Measurements from ENCODE around the gene BAHD1.
"Not testable (repeated sequence)": the region's sequence is repeated elsewhere in the genome, so short reads cannot be mapped to it uniquely, and the experiment has no call there.

The BAHD1 gene

GRCh38 chr15:40445421-40445922 lies 4.7 kb downstream of the BAHD1 start:
- no peak for DNase-seq

- DNase-seq: no peak
These were observed 5.4 kb downstream of the BAHD1 start for GRCh38 chr15:40446144-40446543.

GRCh38 chr15:40448354-40448753 lies 7.6 kb downstream of the BAHD1 start:
- no peak for DNase-seq

GRCh38 chr15:40449275-40449674 lies 8.5 kb downstream of the BAHD1 start:
- DNase-seq: peak; percentile 25

GRCh38 chr15:40450047-40450446 lies 9.3 kb downstream of the BAHD1 start:
- DNase-seq: no peak

- no peak for DNase-seq
These were observed 10.9 kb downstream of the BAHD1 start for GRCh38 chr15:40451527-40452158.

- no peak for DNase-seq
These were observed 11.7 kb downstream of the BAHD1 start for GRCh38 chr15:40452296-40453090.

- DNase-seq: not testable (repeated sequence)
These were observed 13.2 kb downstream of the BAHD1 start for GRCh38 chr15:40453941-40454340.

GRCh38 chr15:40454904-40455391 lies 14.2 kb downstream of the BAHD1 start:
- no peak for DNase-seq

- DNase-seq: no peak
These were observed 15.6 kb downstream of the BAHD1 start for GRCh38 chr15:40456299-40456712.

GRCh38 chr15:40456738-40457137 lies 16.0 kb downstream of the BAHD1 start:
- no peak for DNase-seq

- DNase-seq: no peak
These were observed 18.0 kb downstream of the BAHD1 start for GRCh38 chr15:40458495-40459371.

GRCh38 chr15:40459391-40460015 lies 18.8 kb downstream of the BAHD1 start:
- no peak for DNase-seq

- no peak for DNase-seq
These were observed 19.7 kb downstream of the BAHD1 start for GRCh38 chr15:40460404-40460803.

- no peak for DNase-seq
These were observed 21.2 kb downstream of the BAHD1 start for GRCh38 chr15:40461958-40462357.

GRCh38 chr15:40463279-40463678 lies 22.5 kb downstream of the BAHD1 start:
- no peak for DNase-seq

- DNase-seq: no peak
These were observed 23.3 kb downstream of the BAHD1 start for GRCh38 chr15:40463886-40464545.

GRCh38 chr15:40464595-40465185 lies 23.9 kb downstream of the BAHD1 start:
- no peak for DNase-seq

GRCh38 chr15:40465939-40466338 lies 25.2 kb downstream of the BAHD1 start:
- no peak for DNase-seq

GRCh38 chr15:40466426-40467260 lies 25.9 kb downstream of the BAHD1 start:
- DNase-seq: no peak

GRCh38 chr15:40467261-40467615 lies 26.5 kb downstream of the BAHD1 start:
- DNase-seq: no peak
